Breast epithelium (tissue), 4 donors: ENCODE data around the gene COLQ. TPM values are rescaled to one million over a fixed set of nuclear protein-coding genes. Genes with fewer than 3 reads are reported as not detected.

Experiments
- DNase-seq, 2 donors: peaks; one replicate each; pipeline ENCODE4 v3.0.0-alpha.2; 2019; ENCODE audit warnings: low spot score in 2 of 2
- H3K27ac ChIP-seq, 2 donors: fragments of 200-600 bp; sonication (generic) in 1 of 2; one replicate each; pipeline ENCODE4 v1.5.1; 2016 to 2019; ENCODE audit warnings: mild to moderate bottlenecking in 1 of 2
- H3K27me3 ChIP-seq, 2 donors: fragments of 200-600 bp; sonication (generic) in 1 of 2; one replicate each; pipeline versions ENCODE4 v1.5.1 to v1.6.0; 2017 to 2019; ENCODE audit warnings: control low read depth in 1 of 2, mild to moderate bottlenecking in 1 of 2
- H3K36me3 ChIP-seq: fragments of 200-600 bp; one replicate; pipeline ENCODE4 v1.5.1; 2019
- H3K4me1 ChIP-seq, 2 donors: fragments of 200-600 bp; sonication (generic); one replicate each; pipeline ENCODE4 v1.5.1; 2016 to 2019; ENCODE audit warnings: control low read depth in 1 of 2
- H3K4me3 ChIP-seq, 3 donors: fragments of 200-600 bp; sonication (generic); 1 replicate in 2 of 3; 2 replicates in 1 of 3; pipeline ENCODE4 v1.5.1; 2016 to 2019; ENCODE audit warnings: mild to moderate bottlenecking in 3 of 3, moderate library complexity in 2 of 3
- H3K9me3 ChIP-seq, 2 donors: fragments of 200-600 bp; sonication (generic) in 1 of 2; one replicate each; pipeline ENCODE4 v1.5.1; 2016 to 2019; ENCODE audit warnings: control low read depth in 1 of 2
- CTCF ChIP-seq, 3 donors: fragments of 450-650 bp; IDR thresholded peaks; one replicate each; pipeline ENCODE4 v1.5.1; 2016 to 2017; ENCODE audit warnings: antibody characterized with exemption in 3 of 3, mild to moderate bottlenecking in 3 of 3, moderate library complexity in 3 of 3
- POLR2A ChIP-seq: fragments of 450-650 bp; IDR thresholded peaks from one replicate; pipeline ENCODE4 v1.6.1; 2016; ENCODE audit warnings: antibody characterized with exemption, mild to moderate bottlenecking, moderate library complexity
- POLR2AphosphoS5 ChIP-seq, 3 donors: sonication (generic); formaldehyde crosslinking; IDR thresholded peaks; one replicate each; pipeline ENCODE4 v1.6.1; 2017; ENCODE audit warnings: antibody characterized with exemption in 3 of 3
- intact Hi-C: fragments of 100-400 bp; cut with DNase I; formaldehyde crosslinking; loops from one replicate; pipeline ENCODE4 v1.15.1; 2023; ENCODE audit warnings: low total_unique reads
- total RNA-seq, 3 donors: library from RNA; depleted of rRNA; stranded (reverse); fragments of >200 nt; gene quantifications; one replicate each; pipeline ENCODE4 v1.1.0, GENCODE V29; 2016

COLQ gene
- 1 to 10 TPM; 1.8 to 3.3 (median 1.9) TPM for total RNA-seq

- TF ChIP-seq POLR2AphosphoS5 (IDR thresholded peaks at IDR 0.05), result no peak
- Histone ChIP-seq H3K9me3 (no peaks in the 10 kb centered on the region), H3K27me3 (no peaks in the 10 kb centered on the region), H3K36me3 (no peaks in the 10 kb centered on the region), H3K4me3 (no peak within 1 kb of the TSS), H3K27ac (no peak within 1 kb of the TSS), H3K4me1 (no peaks in the 10 kb centered on the region)
- intact Hi-C loops, result no loop called here
- DNase-seq, result no peak
Observed at GRCh38 chr3:15521573-15521965, at the start of gene COLQ. Gene COLQ, minus strand, starts transcription at chr3:15521706. Its CDS starts 81 bp downstream, at chr3:15521625.

GRCh38 chr3:15563190-15563589, 41.7 kb upstream of the COLQ start:
- DNase-seq, result no peak
- no peak overlapping the region for H3K27ac ChIP-seq
- no peak overlapping the region for H3K4me3 ChIP-seq
- H3K27me3 ChIP-seq, result no peaks in the 10 kb centered on the region
- no peaks in the 10 kb centered on the region for H3K4me1 ChIP-seq
- TF ChIP-seq CTCF (IDR thresholded peaks at IDR 0.05) (no peak), POLR2A (no peak), POLR2AphosphoS5 (IDR thresholded peaks at IDR 0.05) (no peak)
- no peaks in the 10 kb centered on the region for H3K9me3 ChIP-seq
- intact Hi-C loops, result no loop called here
- H3K36me3 ChIP-seq, result peaks cover 5% of the 10 kb centered on the region

DNA sequence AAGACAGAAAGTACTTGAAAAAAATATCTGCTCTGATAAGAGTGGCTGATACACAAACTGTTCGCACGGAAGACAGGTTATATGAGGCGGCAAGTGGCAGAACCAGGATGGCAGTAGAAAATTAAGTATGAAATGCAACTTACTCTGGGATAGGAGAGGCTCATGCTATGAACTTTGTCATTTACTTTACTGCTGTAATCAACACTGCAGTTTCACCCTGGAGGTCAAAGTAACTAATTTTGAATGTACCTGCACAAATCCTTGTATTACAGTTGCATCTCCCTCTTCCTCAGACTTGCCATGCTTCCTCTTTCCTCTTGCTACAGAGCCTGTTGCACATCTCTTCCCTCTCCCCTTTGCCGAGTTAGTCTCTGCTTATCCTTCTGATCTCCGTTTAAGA, 41.1 kb upstream of the COLQ start:
- H3K4me3 ChIP-seq, result no peak overlapping the region
- H3K27ac ChIP-seq, result no peak overlapping the region
- no peak for DNase-seq
- intact Hi-C loops, result no loop called here
- no peaks in the 10 kb centered on the region for H3K27me3 ChIP-seq
- H3K9me3 ChIP-seq, result no peaks in the 10 kb centered on the region
- H3K4me1 ChIP-seq, result no peaks in the 10 kb centered on the region
- TF ChIP-seq POLR2AphosphoS5 (IDR thresholded peaks at IDR 0.05) (no peak), POLR2A (no peak), CTCF (IDR thresholded peaks at IDR 0.05) (no peak)
- H3K36me3 ChIP-seq, result peaks cover 5% of the 10 kb centered on the region

DNA sequence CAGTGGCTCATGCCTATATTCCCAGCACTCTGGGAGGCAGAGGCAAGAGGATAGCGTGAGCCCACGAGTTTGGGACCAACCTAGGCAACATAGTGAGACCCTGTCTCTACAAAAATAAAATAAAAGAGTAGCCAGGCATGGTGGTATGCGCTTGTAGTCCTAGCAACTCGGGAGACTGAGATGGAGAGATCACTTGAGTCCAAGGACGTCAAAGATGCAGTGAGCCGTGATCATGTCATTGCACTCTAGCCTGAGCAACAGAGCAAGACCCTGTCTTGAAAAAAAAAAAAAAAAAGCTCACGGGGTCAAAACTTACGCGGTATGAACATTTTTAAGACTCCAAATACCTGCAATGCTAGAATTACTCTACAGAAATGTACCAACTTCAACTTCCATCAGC, 37.1 kb upstream of the COLQ start:
- intact Hi-C loops, result no loop called here
- Histone ChIP-seq H3K27ac (no peak overlapping the region), H3K36me3 (no peaks in the 10 kb centered on the region), H3K4me1 (no peaks in the 10 kb centered on the region), H3K9me3 (no peaks in the 10 kb centered on the region), H3K4me3 (no peak overlapping the region), H3K27me3 (no peaks in the 10 kb centered on the region)
- TF ChIP-seq POLR2A (no peak), POLR2AphosphoS5 (IDR thresholded peaks at IDR 0.05) (no peak), CTCF (IDR thresholded peaks at IDR 0.05) (no peak)
- DNase-seq, result no peak

DNA sequence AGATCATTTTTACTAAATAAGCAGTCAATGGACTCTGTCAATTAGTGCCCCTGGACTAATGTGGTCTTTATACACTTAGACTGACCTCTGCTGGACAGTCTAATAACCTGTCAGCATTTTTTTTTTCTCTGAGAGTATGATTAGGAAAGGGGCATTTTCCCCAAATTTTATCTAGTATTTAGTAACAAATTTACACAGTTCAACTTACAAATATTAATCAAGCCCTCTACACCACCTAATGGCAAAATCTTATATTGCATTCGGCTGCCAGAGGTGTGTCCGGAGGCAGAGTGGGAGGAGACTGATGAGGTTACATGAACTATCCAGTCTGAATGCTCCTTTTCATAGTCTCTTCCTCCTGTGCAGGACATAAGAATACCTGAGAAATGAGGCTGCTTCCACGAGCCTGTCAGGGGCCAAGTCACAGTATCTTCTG, 36.0 kb upstream of the COLQ start:
- H3K4me1 ChIP-seq, result no peaks in the 10 kb centered on the region
- H3K9me3 ChIP-seq, result no peaks in the 10 kb centered on the region
- no peaks in the 10 kb centered on the region for H3K27me3 ChIP-seq
- intact Hi-C loops, result no loop called here
- no peaks in the 10 kb centered on the region for H3K36me3 ChIP-seq
- no peak overlapping the region for H3K4me3 ChIP-seq
- TF ChIP-seq CTCF (IDR thresholded peaks at IDR 0.05) (peak; percentile 50 to 68 (median 55)), POLR2A (no peak), POLR2AphosphoS5 (IDR thresholded peaks at IDR 0.05) (no peak)
- H3K27ac ChIP-seq, result no peak overlapping the region
- DNase-seq, result peak in 1 of 2 donors; percentile 38

GRCh38 chr3:15556512-15556911, 35.0 kb upstream of the COLQ start:
- no peaks in the 10 kb centered on the region for H3K27me3 ChIP-seq
- no peak overlapping the region for H3K4me3 ChIP-seq
- TF ChIP-seq CTCF (IDR thresholded peaks at IDR 0.05) (no peak), POLR2AphosphoS5 (IDR thresholded peaks at IDR 0.05) (no peak), POLR2A (no peak)
- H3K27ac ChIP-seq, result no peak overlapping the region
- no peaks in the 10 kb centered on the region for H3K9me3 ChIP-seq
- H3K4me1 ChIP-seq, result no peaks in the 10 kb centered on the region
- H3K36me3 ChIP-seq, result no peaks in the 10 kb centered on the region
- intact Hi-C loops, result no loop called here
- no peak for DNase-seq
